NAMALWA (cell line): ENCODE data around the gene PICK1.

Source experiments
- DNase-seq: peaks from one replicate; pipeline ENCODE4 v3.0.0-alpha.2; 2015; ENCODE audit warnings: low spot score

The PICK1 gene

DNA sequence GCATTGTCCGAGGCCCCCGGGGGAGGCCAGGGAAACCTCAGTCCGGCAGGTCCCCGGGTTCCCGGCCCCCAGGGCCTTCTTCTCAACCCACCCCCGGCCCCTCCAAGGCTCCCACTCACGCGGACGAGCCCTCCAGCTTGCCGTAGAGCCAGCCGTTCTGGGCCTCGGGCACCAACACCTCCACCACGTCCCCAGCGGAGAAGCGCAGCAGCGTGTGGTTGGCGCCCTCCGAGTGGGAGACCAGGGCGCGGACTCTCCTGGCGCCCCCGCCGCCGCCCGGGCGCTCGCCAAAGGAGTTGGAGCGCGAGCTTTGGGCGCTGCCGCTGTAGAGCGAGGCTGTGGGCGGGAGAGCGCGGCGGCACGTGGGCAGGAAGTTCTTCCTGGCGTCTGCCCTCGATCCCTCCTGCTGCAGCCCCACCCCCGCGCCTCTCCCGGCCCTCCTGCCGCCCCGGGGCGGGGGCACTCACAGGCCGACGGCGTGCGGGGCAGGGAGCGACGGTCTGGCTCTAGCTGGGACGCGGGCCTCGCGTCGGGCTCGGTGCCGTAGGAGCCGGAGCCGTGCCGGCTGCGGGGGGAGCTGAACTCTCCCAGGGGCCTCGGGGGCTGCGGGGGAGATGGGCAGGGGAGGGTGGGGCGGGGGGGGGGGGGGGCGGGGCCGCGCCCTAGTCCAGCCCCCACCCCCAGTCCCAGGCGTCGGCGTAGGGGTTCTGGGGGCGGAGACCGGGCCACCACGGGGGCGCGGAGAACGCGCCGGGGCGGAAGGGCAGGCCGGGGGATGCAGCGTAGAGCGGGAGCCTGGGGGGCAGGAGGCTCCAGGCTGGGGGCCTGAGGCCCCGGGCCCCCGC is 31.6 kb downstream of the PICK1 start:
- DNase-seq = no peak

DNA sequence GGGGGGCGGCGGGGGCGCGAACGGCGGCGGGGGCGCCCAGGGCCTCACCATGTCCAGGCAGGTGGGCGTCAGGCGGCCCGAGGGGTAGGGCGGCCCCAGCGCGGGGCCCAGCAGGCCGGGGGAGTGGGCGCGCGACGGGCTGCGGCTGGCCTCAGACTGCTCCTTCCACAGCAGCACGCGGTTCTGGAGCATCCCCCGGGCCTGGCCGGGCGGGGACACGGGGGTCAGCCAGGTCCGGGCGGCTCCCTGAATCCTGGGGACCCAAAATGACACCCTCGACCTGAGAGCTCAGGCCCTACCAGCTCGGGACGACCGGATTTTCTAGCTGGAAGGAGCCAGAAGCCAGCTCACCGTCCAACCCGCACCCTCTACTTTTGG is 32.3 kb downstream of the PICK1 start:
- no peak for DNase-seq

GRCh38 chr22:38097058-38097457 is 39.9 kb downstream of the PICK1 start:
- DNase-seq = no peak

- no peak for DNase-seq
Measured at GRCh38 chr22:38097557-38098409, 40.6 kb downstream of the PICK1 start.

GRCh38 chr22:38098410-38099249 is 41.4 kb downstream of the PICK1 start:
- DNase-seq = no peak

GRCh38 chr22:38103641-38104040 is 46.4 kb downstream of the PICK1 start:
- DNase-seq = no peak

GRCh38 chr22:38104084-38104483 is 46.9 kb downstream of the PICK1 start:
- DNase-seq = peak; percentile 61

DNA sequence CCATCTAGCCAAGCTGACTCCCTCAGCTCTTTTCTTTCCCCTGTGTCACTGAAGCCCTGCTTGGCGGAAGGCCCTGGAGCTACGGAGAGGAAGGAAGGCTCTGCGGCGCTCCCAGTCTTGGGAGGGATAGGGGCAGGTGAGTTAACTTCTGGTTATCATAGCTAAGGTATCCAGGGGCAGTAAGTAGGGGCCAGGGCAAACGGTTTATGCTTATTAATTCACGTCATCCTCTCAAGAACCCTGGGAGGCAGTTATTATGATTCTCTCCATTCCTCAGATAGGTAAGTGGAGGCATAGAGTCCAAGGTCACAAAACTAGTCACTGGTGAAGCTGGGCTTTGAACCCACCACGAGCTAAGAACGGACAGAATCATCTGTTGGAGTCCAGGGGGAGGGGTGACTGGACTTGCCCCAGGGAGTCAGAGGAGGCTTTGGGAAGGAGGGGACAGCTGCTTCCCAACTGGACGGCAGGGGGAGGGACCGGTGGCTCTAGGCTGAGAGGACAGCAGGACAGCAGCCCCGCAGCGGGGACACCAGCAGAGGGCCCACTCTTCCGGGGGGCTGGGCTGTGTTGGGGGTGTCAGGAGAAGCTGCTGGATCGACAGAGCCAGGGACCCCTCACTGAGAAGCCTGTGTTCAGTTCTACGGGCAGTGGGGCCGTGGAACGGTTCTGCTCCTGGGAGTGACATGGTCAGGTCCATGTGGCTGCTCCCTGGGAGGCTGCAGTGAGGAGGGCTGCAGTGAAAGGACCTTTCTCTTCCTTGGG is 49.8 kb downstream of the PICK1 start:
- no peak for DNase-seq

GRCh38 chr22:38107692-38108515 is 50.7 kb downstream of the PICK1 start:
- no peak for DNase-seq

GRCh38 chr22:38108561-38109319 is 51.5 kb downstream of the PICK1 start:
- DNase-seq = no peak

DNA sequence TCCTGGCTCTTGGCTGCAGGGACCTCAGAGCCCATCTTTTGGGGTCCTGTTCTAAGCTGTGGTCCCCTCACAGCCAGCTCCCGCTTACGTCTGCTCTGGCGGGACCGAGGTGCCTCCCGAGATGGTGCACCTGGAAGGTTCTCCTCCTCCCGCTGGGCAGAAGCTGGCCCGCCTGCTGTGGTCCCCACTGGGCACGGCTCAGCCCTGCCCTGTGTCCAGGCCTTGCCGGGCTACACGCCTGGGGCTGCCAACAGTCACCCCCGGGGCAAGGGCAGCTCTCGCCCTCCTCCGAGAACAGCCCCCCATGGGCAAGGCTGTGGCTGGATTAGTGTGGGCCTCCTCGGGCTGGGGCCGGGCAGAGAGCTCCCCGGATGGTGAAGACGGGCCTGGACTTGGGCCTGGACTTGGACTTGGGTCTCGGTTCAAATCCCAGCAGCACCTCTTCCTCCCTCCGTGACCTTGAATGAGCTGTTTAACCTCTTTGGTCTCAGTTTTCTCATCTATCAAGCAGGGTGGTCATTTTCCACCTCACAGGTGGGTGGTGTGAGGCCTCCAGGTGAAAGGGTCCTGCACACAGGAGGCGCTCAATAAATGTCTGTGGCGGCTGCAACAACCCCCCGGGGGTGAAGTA is 52.3 kb downstream of the PICK1 start:
- no peak for DNase-seq

DNA sequence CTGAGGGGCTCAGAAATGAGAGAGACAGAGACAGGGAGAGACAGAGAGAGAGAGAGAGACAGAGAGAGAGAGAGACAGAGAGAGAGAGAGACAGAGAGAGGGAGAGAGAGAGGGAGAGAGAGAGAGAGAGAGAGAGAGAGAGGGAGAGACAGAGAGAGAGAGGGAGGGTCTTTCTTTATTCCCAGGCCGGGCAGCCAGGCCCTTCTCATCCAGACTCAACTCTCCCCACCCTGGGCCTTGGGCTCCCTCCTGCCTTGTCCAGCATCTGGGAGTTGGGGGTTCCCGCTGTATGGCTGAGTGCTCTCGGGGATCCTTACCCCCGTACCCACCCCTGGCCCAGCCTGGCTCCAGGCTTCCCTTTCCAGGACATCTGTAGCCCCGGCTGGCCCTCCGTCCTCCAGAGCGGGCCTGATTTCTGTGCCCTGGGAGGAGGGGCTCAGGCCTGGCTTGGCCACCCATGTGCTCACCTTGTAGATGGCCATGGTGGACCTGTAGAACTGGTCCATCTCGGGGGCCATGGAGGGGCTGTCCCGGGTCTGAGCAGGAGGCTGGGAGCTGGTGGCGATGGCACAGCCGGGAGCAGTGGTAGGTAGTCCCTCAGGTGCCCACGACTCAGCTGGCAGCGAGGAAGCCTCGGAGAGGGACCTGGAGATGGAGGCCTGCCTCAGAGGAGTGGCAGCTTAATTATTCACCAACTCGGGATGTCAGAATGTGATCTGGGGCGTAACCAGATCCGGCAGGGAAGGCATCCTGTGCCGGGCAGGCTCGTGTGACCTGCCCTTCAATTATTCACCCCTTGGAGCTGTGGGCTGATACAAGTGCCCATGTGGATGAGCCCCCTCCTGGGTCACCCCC is 53.0 kb downstream of the PICK1 start, which contains the start of gene BAIAP2L2:
Gene BAIAP2L2, minus strand, starts transcription at position 677 of the 855 bp plus-strand sequence. Its CDS starts 159 bp downstream, at position 518.
- DNase-seq = no peak

GRCh38 chr22:38110863-38111852 is 54.0 kb downstream of the PICK1 start:
- DNase-seq = no peak

- DNase-seq = no peak
Measured at GRCh38 chr22:38111925-38112355, 54.7 kb downstream of the PICK1 start.

- DNase-seq = no peak
Measured at GRCh38 chr22:38112381-38112780, 55.2 kb downstream of the PICK1 start.

DNA sequence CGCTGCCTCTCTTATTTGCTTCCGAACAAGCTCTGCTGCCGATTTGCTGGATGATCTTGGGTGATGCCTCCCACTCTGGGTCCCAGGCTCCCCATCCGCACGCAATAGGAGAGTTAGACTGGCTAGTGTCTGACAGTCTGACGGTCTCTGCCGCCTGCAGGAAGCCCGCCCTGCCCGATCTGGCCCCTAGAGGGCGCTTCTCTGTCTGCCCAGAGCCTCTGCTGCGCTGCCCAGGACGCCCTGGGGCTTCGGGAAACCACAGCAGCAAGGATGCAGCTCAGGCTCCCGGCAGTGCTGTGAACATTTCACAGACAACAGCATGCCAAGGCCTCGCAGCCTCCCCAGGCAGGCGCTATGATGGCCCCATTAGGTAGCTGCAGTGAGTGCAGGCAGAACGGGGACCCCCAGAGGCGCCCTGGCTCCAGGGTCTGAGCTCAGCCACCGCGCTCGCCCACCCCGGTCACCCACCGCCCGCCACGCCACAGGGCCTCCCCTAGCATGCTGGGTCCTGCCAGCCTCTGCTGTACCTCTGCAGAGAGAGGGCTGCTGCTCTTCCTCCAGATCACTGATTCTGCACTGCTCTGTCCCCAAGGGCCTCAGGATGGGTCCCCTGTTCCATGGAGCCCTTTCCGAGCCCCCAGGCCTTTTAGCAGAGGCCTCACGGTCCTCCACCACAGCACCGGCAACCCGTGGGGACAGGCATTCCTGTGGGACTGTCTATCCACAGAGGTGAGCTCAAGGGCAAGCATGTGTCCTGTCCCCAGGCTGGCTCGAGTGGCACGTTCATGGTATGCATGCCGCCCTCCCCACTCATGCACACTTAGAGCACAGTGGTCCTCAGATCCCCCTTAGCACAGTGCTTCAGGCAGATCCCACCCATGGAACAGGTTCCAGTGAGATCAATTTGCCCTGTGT is 57.5 kb downstream of the PICK1 start:
- peak; percentile 73 for DNase-seq
